GM20431 (cell line): Measurements from ENCODE around the gene PQBP1.
"Not testable (repeated sequence)": the region's sequence is repeated elsewhere in the genome, so short reads cannot be mapped to it uniquely, and the experiment has no call there.

ENCODE experiments used
- in situ Hi-C: fragments of 300-500 bp; cut with MseI, MboI; formaldehyde crosslinking; loops from one replicate; pipeline ENCODE4 v1.15.0; 2020; ENCODE audit warnings: low sequenced_read_pairs; ENCODE audit not compliant: unreplicated experiment

PQBP1 gene

GRCh38 chrX:48897625-48898306 is at the start of gene PQBP1, which contains the start of gene TIMM17B:
TSS of gene PQBP1 (plus strand) at chrX:48897930. CDS start at chrX:48898510, 580 bp downstream.
TSS of gene TIMM17B (minus strand) at chrX:48897768. CDS start at chrX:48897749, 19 bp downstream.
- in situ Hi-C loops = no loop called here

- in situ Hi-C loops = no loop called here
Observed at GRCh38 chrX:48848847-48849246, 48.9 kb upstream of the PQBP1 start.

- in situ Hi-C loops = no loop called here
Observed at GRCh38 chrX:48852857-48853256, 44.9 kb upstream of the PQBP1 start.

- in situ Hi-C loops = not testable (repeated sequence)
Observed at GRCh38 chrX:48853494-48853893, 44.2 kb upstream of the PQBP1 start.

- in situ Hi-C loops = not testable (repeated sequence)
Observed at GRCh38 chrX:48854121-48854804, 43.5 kb upstream of the PQBP1 start.

GRCh38 chrX:48854898-48855297 is 42.8 kb upstream of the PQBP1 start:
- in situ Hi-C loops = no loop called here

GRCh38 chrX:48864210-48864609 is 33.5 kb upstream of the PQBP1 start:
- in situ Hi-C loops = no loop called here

- in situ Hi-C loops = not testable (repeated sequence)
Observed at GRCh38 chrX:48872017-48872416, 25.7 kb upstream of the PQBP1 start.

- in situ Hi-C loops = not testable (repeated sequence)
Observed at GRCh38 chrX:48876944-48877343, 20.8 kb upstream of the PQBP1 start.

GRCh38 chrX:48883729-48884128 is 14.0 kb upstream of the PQBP1 start:
- in situ Hi-C loops = no loop called here

- in situ Hi-C loops = not testable (repeated sequence)
Observed at GRCh38 chrX:48886586-48886985, 11.1 kb upstream of the PQBP1 start.

- in situ Hi-C loops = no loop called here
Observed at GRCh38 chrX:48890296-48890925, 7.3 kb upstream of the PQBP1 start.

- in situ Hi-C loops = no loop called here
Observed at GRCh38 chrX:48890934-48891401, 6.8 kb upstream of the PQBP1 start.

- in situ Hi-C loops = no loop called here
Observed at GRCh38 chrX:48891402-48892288, 6.1 kb upstream of the PQBP1 start.

GRCh38 chrX:48892896-48893295 is 4.8 kb upstream of the PQBP1 start:
- in situ Hi-C loops = no loop called here

GRCh38 chrX:48893556-48894348 is 4.0 kb upstream of the PQBP1 start:
- in situ Hi-C loops = no loop called here

- in situ Hi-C loops = no loop called here
Observed at GRCh38 chrX:48894891-48895290, 2.8 kb upstream of the PQBP1 start.

GRCh38 chrX:48896611-48897011 is 1.1 kb upstream of the PQBP1 start:
- in situ Hi-C loops = no loop called here

- in situ Hi-C loops = no loop called here
Observed at GRCh38 chrX:48897157-48897624, 539 bp upstream of the PQBP1 start.
